Lung (tissue), 12 donors: Measurements from ENCODE around the gene PSMC5. TPM values are rescaled to one million over a fixed set of nuclear protein-coding genes. Genes with fewer than 3 reads are reported as not detected.

Experiments
- ATAC-seq: fragments of 200-7000 bp; cut with Tn5 transposase; one replicate; pipeline ENCODE4 v1.9.1; 2020; ENCODE audit warnings: moderate number of reproducible peaks; ENCODE audit not compliant: insufficient read depth, low FRiP score
- DNase-seq, 3 donors: peaks; one replicate each; pipeline ENCODE4 v3.0.0-alpha.2; 2013 to 2017
- H3K27ac ChIP-seq, 2 donors: one replicate each; pipeline ENCODE4 v1.5.1; 2013; ENCODE audit warnings: mild to moderate bottlenecking in 2 of 2, moderate library complexity in 2 of 2, control low read depth in 1 of 2, inconsistent platforms in 1 of 2, low read depth in 1 of 2, low read length in 1 of 2
- H3K27me3 ChIP-seq, 3 donors: one replicate each; pipeline ENCODE4 v1.5.1; 2013; ENCODE audit warnings: low read length in 2 of 3; ENCODE audit not compliant: control insufficient read depth in 3 of 3, insufficient read depth in 3 of 3
- H3K36me3 ChIP-seq, 4 donors: one replicate each; pipeline ENCODE4 v1.5.1; 2013; ENCODE audit warnings: low read length in 4 of 4, mild to moderate bottlenecking in 1 of 4, moderate library complexity in 1 of 4; ENCODE audit not compliant: control insufficient read depth in 4 of 4, insufficient read depth in 4 of 4
- H3K4me1 ChIP-seq, 5 donors: one replicate each; pipeline ENCODE4 v1.5.1; 2013; ENCODE audit warnings: low read length in 5 of 5, mild to moderate bottlenecking in 2 of 5, moderate library complexity in 1 of 5; ENCODE audit not compliant: control insufficient read depth in 5 of 5, insufficient read depth in 5 of 5
- H3K4me3 ChIP-seq: one replicate; pipeline ENCODE4 v1.5.1; 2013; ENCODE audit warnings: mild to moderate bottlenecking, control low read depth, moderate library complexity
- H3K9ac ChIP-seq, 2 donors: one replicate each; pipeline ENCODE4 v1.5.1; 2013; ENCODE audit warnings: low read length in 2 of 2, control low read depth in 1 of 2; ENCODE audit not compliant: insufficient read depth in 1 of 2
- H3K9me3 ChIP-seq, 4 donors: one replicate each; pipeline ENCODE4 v1.5.1; 2013; ENCODE audit warnings: low read length in 3 of 4, mild to moderate bottlenecking in 1 of 4, moderate library complexity in 1 of 4; ENCODE audit not compliant: control insufficient read depth in 4 of 4, insufficient read depth in 3 of 4
- CTCF ChIP-seq: IDR thresholded peaks from 2 replicates; pipeline ENCODE4 v1.5.1; 2012; ENCODE audit warnings: mild to moderate bottlenecking; ENCODE audit errors: control extremely low read depth, extremely low read depth
- WGBS, 2 donors: extraction: QIAGEN DNeasy Blood & Tissue Kit; methylation state at CpG; one replicate each; pipeline ENCODE4 v1.1.7; 2013; 5-methylcytosine and 5-hydroxymethylcytosine counted together
- polyA plus RNA-seq, 2 donors: library from polyadenylated mRNA; stranded (reverse); fragments of 200-250 nt; gene quantifications; one replicate each; pipeline ENCODE4 v1.2.1, GENCODE V29; 2013
- total RNA-seq, 2 donors: library from RNA; depleted of rRNA in 1 of 2; stranded (reverse); fragments of >200 nt in 1 of 2; gene quantifications; one replicate each; pipeline ENCODE4 v1.2.1, GENCODE V29; 2014 to 2021
- donor health status: control.
- donor health status: control.
- donor health status: Bipolar disorder and iron deficiency.
- donor health status: healthy.
- donor health status: DM: yes; HTN: yes; CAD: no.

PSMC5 gene
- total and polyA plus RNA-seq, 4 donors: 46.1 to 177 (median 139) TPM

DNA sequence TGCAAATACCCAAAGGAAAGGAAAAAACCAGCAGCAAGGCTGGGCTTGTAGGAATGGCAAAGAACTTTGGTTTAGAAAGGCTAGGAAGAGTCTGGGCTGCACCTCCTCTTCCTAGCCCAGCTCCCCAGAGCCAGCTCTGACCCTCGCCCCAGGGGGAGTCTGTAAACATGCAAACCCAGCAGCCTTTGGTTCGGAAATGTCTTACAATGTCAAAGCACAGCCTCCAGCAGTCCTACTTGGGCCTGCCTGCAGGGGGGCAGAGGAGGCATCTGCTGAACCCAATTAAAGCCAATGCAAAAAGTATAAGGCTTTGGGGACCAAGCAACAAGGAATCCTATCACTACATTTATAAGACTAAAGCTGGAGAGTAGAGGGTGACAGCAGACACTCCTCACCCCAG lies 5.2 kb downstream of the PSMC5 start:
- H3K4me1 ChIP-seq: peaks cover 0 to 17% (median 6%) of the 10 kb centered on the region in 5 donors
- no peak for TF ChIP-seq CTCF
- DNase-seq (no peak), ATAC-seq (no peak)
- no peaks in the 10 kb centered on the region for H3K9me3 ChIP-seq
- no peak overlapping the region for H3K9ac ChIP-seq
- H3K36me3 ChIP-seq: peaks cover 30 to 71% (median 51%) of the 10 kb centered on the region in 4 donors
- WGBS, 2 donors: 86 to 87% methylated on average over 2 of the region's 2 CpGs
- no peak overlapping the region for H3K27ac ChIP-seq
- no peaks in the 10 kb centered on the region for H3K27me3 ChIP-seq
- H3K4me3 ChIP-seq: no peak overlapping the region

- DNase-seq (no peak), ATAC-seq (no peak)
- peaks cover 30 to 74% (median 51%) of the 10 kb centered on the region in 4 donors for H3K36me3 ChIP-seq
- H3K4me3 ChIP-seq: no peak overlapping the region
- no peaks in the 10 kb centered on the region for H3K9me3 ChIP-seq
- H3K4me1 ChIP-seq: peaks cover 0 to 19% (median 10%) of the 10 kb centered on the region in 5 donors
- TF ChIP-seq CTCF: no peak
- H3K9ac ChIP-seq: no peak overlapping the region
- WGBS, 2 donors: 82 to 89% methylated on average over 14 of the region's 14 CpGs
- no peak overlapping the region for H3K27ac ChIP-seq
- H3K27me3 ChIP-seq: no peaks in the 10 kb centered on the region
These were observed 6.0 kb downstream of the PSMC5 start for GRCh38 chr17:63833026-63833740.

- DNase-seq: no peak
- TF ChIP-seq CTCF: no peak
- no peak for ATAC-seq
- 92 to 93% methylated on average over 15 of the region's 15 CpGs for WGBS, 2 donors
- Histone ChIP-seq H3K27ac (no peak overlapping the region), H3K9me3 (no peaks in the 10 kb centered on the region), H3K27me3 (no peaks in the 10 kb centered on the region), H3K4me1 (peaks cover under 1 to 19% (median 12%) of the 10 kb centered on the region in 5 donors), H3K4me3 (no peak overlapping the region), H3K36me3 (peaks cover 30 to 74% (median 51%) of the 10 kb centered on the region in 4 donors), H3K9ac (no peak overlapping the region)
These were observed 6.6 kb downstream of the PSMC5 start for GRCh38 chr17:63833741-63834373.
